ACC112 (cell line): ENCODE data around the gene IQSEC1.

Experiments used
- H2AFZ ChIP-seq: fragments of 200-600 bp; sonication (generic); one replicate; pipeline ENCODE4 v1.6.0; 2017; ENCODE audit warnings: antibody characterized with exemption, low read length; ENCODE audit not compliant: unreplicated experiment
- H3K27ac ChIP-seq: fragments of 200-600 bp; sonication (generic); 2 replicates; pipeline ENCODE4 v1.5.1; 2014; ENCODE audit warnings: low read depth, mild to moderate bottlenecking, antibody characterized with exemption, low read length, moderate library complexity
- H3K27me3 ChIP-seq: fragments of 200-600 bp; sonication (generic); 2 replicates; pipeline ENCODE4 v1.6.1; 2014; ENCODE audit warnings: mild to moderate bottlenecking, antibody characterized with exemption, low read length, moderate library complexity, mixed read lengths; ENCODE audit not compliant: insufficient read depth
- H3K36me3 ChIP-seq: fragments of 200-600 bp; sonication (generic); 2 replicates; pipeline ENCODE4 v1.6.1; 2016; ENCODE audit warnings: mild to moderate bottlenecking, antibody characterized with exemption, low read length, moderate library complexity, mixed read lengths; ENCODE audit not compliant: insufficient read depth
- H3K4me1 ChIP-seq: fragments of 200-600 bp; sonication (generic); one replicate; pipeline ENCODE4 v1.6.1; 2016; ENCODE audit warnings: low read length, mixed read lengths; ENCODE audit not compliant: insufficient read depth, unreplicated experiment, control insufficient read depth
- H3K4me3 ChIP-seq: fragments of 200-600 bp; sonication (generic); 2 replicates; pipeline ENCODE4 v1.5.1; 2014; ENCODE audit warnings: mild to moderate bottlenecking, low read depth, low read length
- H3K79me2 ChIP-seq: fragments of 200-600 bp; sonication (generic); one replicate; pipeline ENCODE4 v1.6.0; 2016; ENCODE audit warnings: low read length; ENCODE audit not compliant: control insufficient read depth, unreplicated experiment, insufficient read depth

IQSEC1 gene

DNA sequence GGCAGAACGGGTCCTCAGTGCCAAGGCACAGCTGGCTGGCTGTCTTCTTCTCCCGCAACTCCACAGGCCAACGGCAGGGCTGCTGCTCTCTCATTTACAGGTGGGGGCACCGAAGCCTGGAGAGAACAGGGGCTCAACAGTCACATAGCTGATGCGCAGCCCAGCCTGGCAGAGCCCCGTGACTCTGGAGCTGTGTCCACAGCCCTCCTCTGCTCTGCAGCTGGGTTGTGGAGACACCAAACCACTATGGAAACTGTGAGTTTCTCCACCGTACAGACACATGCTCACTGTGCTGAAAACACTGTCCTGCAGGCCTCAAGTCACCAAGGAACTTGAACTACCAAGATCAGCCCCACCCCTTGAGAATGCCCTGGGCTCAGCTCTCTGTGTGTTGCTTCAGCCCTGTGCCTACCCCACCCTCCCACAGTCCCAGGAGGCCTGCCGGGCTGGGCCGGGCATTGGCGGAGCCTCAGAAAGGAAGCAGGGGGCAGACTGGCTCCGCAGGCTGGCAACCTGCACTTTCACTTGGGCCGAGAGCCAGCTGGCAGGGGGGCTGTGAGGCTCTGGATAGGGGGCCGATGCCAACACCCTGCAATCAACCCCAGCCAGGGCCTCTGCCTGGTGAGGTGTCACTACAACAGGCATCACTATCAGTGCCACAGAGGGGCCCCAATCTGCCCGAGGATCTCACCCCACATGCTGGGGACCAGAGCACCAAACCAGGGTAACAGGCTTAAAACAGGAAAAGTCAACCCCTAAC is 118.2 kb downstream of the IQSEC1 start:
- Histone ChIP-seq H3K4me3 (no peak overlapping the region), H2AFZ (no peak overlapping the region), H3K79me2 (peaks cover 8% of the 10 kb centered on the region), H3K27ac (no peak overlapping the region), H3K27me3 (no peaks in the 10 kb centered on the region), H3K4me1 (peaks cover 14% of the 10 kb centered on the region), H3K36me3 (no peaks in the 10 kb centered on the region)

DNA sequence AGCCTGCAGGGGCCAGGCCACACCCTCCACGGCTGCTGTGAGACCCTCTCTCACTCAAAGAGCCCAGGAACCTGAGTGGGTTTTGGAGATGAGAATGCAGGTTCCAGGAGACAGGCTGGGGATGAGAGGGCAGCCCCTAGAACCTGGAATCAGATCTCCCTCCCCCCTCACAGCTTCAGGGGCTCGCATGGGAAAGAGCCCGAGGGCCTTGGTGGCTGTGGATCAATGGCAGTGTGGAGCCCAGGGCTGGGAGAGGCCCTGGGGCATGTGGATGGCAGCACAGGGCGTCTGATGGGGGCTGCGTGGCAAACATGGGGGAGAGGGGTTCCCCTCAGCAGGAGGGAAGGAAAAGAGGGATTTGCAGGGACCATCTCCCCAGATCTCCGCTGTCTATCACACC is 119.0 kb downstream of the IQSEC1 start:
- H3K4me1 ChIP-seq = peaks cover 17% of the 10 kb centered on the region
- H3K27ac ChIP-seq = no peak overlapping the region
- no peaks in the 10 kb centered on the region for H3K36me3 ChIP-seq
- H3K79me2 ChIP-seq = peaks cover 8% of the 10 kb centered on the region
- no peak overlapping the region for H2AFZ ChIP-seq
- H3K27me3 ChIP-seq = no peaks in the 10 kb centered on the region
- no peak overlapping the region for H3K4me3 ChIP-seq

DNA sequence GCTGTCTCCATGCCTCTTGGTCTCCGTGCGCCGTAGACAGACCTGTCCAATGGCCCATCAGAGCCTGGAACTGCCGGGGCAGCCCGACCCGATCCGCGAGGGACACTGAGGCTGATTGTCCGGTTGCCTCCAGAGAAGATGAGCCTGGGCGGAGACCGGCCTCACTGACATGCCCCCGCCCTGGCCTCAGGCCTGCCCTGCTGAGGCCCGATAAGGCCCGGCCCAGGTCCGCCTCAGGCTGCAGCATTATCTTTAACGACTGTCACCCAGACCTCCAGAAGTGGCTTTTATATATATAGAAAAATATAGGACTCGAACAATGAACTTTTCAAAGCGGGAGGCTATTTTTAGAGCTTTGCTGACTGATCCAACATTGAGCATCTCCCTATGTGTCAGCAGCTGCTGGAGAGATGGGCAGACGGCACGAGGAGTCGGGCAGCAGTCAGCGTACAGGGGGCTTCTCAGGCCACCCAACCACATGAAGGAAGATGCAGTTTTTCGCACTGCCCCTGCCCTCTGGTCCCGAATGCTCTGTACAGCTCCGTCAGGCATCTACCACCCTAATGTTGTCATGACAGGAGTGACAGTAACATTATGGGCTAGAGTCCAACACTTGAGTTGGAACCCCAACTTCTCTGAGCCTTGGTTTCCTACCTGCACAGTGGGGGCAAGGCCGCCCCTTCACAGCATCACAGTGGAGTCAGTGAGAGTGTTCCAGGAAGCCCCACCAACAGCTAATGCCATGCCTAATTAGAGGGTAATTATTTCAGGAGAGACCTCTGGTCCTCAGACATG is 119.8 kb downstream of the IQSEC1 start:
- peaks cover 8% of the 10 kb centered on the region for H3K79me2 ChIP-seq

DNA sequence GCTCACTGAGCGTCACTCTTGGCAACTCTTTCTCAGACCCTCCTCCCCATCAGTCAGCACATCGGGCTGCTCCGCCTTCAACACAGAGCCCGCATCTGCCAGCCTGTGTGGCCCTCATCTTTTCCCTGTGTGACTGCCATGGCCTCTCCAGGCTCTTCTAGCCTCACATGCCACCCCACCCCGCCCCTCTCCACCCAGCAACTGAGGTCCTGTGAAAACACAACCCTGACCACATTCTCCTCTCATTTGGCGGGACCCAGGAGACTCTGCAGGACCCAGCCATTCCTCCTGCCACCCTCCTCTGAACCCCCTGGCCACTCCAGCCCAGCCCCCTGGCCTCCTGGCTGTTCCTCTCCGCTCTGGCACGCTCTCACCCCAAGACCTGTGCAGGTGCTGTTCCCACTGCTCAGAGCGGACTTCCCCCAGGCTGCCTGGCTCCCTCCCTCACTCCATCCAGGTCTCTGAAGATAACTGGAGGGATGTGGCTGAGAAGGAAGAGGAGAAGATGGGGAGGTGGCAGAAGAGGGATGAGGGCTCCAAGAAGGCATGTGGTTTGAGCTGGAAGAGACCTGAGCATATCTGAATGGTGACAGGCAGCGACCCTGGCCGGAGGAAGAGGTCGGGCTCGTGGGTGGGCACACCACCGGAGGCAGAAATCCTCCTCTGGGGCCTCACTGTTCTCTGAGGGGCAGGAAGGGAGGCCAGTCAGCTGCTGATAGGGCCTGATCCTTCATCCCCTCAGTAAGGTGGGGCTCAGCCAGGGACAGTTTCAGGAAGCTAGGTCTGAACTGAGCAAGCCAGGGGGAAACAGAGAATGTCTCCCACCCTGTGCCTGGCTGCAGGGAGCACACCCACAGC is 120.7 kb downstream of the IQSEC1 start:
- Histone ChIP-seq H2AFZ (no peak overlapping the region), H3K79me2 (peaks cover 8% of the 10 kb centered on the region), H3K4me1 (peaks cover 33% of the 10 kb centered on the region), H3K36me3 (no peaks in the 10 kb centered on the region), H3K27ac (no peak overlapping the region), H3K4me3 (no peak overlapping the region), H3K27me3 (no peaks in the 10 kb centered on the region)

More for the DNA sequence above, 119.8 kb downstream of the IQSEC1 start:
- Histone ChIP-seq H3K4me1 (peaks cover 24% of the 10 kb centered on the region), H3K27me3 (no peaks in the 10 kb centered on the region), H3K27ac (no peak overlapping the region), H3K4me3 (no peak overlapping the region), H3K36me3 (no peaks in the 10 kb centered on the region), H2AFZ (no peak overlapping the region)

DNA sequence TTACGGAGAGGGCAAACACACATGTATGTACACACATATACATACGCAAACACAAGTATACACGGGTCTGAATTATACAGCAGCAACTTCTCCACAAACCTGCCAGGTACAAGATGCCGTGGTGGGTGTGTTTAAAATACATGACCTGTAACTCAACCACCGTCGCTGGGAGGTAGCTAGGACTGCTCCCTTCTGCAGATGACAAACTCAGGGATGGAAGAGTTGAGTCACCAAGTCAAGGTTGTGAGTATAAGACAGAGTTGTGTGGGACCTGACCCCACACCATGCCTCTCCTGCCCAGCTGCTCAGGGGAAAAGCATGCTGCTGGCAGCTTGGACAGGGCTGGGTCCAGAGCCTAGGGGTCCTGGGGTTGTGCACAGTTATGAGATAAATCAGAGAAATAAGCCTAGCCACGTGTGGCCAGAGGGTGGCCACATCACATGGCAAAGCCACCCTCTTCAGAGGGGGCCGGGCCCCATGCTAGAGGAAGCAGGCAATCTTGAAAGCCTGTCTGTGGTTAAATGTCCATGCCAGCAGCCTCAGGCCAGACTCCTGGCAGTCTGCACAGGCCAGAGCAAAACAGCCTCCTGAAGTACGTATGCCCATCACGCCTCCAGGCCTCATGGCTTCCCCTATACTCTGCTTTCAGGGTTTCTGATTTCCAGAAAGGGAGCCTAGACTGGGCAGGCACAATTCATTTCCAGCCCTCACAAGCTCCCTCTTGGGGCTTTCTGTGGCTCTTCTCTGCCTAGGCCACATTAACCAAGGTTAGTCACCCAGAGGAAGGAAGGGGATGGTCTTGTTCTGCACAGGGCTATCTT is 124.1 kb downstream of the IQSEC1 start:
- no peaks in the 10 kb centered on the region for H3K79me2 ChIP-seq
- H3K4me1 ChIP-seq = peaks cover 20% of the 10 kb centered on the region
- H2AFZ ChIP-seq = no peak overlapping the region
- no peaks in the 10 kb centered on the region for H3K36me3 ChIP-seq
- H3K27me3 ChIP-seq = no peaks in the 10 kb centered on the region
- H3K27ac ChIP-seq = no peak overlapping the region
- H3K4me3 ChIP-seq = no peak overlapping the region

DNA sequence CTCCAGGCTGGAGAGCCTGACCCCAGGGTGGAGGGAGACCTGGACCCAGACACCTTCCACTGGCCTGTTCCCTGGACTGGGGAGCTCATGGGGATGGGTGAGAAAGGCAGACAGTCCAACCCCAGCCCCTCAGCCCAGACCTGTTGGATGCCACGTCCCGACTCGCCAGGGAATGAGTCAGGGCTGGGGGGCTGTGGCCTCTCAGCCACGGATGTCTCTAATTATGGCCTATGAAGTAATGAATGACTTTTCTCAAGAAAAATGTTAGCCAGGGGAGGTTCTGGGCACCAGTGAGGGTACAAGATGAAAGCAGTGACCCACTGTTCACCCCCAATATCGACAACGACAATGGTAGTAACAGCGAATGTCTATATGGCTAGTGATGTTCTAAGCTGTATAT is 124.9 kb downstream of the IQSEC1 start:
- no peak overlapping the region for H3K27ac ChIP-seq
- peaks cover 20% of the 10 kb centered on the region for H3K4me1 ChIP-seq
- H3K79me2 ChIP-seq = no peaks in the 10 kb centered on the region

DNA sequence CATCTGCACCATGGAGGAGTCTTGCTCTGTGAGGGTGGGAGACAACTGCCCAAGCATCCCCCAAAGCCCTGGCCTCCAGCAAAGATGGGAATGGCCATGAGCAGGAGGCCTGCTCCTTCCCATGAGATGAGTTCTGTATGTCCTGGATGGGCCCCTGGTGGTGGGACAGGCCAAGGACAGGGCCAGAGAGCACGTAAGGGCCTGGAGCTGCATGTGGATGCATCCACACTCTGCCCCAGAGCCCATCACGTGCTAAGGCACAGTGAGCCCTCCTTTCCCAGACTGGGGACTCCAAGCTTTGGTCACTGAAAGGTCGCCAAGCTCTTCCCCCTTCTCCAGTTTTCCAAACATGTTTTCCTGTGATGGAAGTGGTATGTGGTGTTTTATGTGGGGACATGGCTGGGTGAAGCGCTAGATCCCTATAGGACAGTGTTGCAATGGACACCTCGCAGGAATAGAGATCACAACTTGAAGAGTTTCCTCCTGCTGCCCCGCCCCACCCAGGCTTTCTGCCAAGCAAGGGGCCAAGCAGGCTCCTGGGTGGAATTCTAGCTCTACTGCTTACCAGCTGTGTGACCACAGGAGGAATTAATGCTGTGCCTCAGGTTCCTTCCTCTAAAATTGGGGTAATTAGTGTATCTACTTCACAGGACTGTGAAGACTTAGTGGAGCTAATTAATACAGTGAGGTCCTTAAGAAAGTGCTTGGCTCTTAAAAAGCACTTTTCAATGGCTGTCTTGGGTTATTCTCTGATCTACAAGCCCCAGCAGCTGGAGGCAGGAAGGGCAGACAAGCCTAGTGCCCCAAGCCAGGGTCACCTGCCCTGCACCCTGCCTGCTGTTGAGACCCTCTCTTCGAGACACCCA is 125.5 kb downstream of the IQSEC1 start:
- Histone ChIP-seq H2AFZ (no peak overlapping the region), H3K4me1 (peaks cover 20% of the 10 kb centered on the region), H3K4me3 (no peak overlapping the region), H3K36me3 (no peaks in the 10 kb centered on the region), H3K27me3 (no peaks in the 10 kb centered on the region), H3K27ac (no peak overlapping the region), H3K79me2 (peaks cover under 1% of the 10 kb centered on the region)

More for the DNA sequence above, 124.9 kb downstream of the IQSEC1 start:
- Histone ChIP-seq H3K36me3 (no peaks in the 10 kb centered on the region), H3K4me3 (no peak overlapping the region), H2AFZ (no peak overlapping the region), H3K27me3 (no peaks in the 10 kb centered on the region)

DNA sequence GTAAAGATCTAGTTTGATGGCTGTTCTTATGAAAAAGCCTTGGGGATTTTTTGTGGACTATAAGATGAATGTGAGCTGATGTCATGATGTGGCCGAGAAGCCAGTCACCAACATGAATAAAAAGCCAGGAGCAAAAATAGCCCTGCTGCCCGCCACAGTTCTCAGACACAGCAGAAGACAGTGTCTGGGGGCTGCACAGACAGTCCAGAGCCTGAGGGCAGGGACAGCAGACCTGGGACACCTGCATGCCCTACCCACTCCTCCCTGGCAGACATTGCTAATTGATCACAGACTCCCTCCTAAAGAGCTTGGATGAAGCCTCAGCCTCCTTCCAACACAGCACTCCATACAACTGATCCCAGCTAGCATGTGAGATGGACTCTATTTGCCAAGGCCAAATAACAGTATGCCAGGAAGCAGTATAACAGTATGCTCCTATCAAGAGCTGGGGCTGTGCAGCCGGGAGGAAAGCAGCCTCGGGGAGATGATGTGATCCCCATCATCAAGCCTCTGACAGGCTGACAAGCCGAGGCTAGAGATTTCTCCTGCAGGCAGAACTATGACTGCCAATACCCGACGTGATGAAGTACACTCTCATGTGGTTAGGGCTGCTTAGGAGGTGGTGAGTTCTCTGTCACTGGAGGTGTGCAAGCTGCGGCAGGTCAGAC is 126.4 kb downstream of the IQSEC1 start:
- Histone ChIP-seq H2AFZ (no peak overlapping the region), H3K27ac (no peak overlapping the region), H3K4me1 (peaks cover 20% of the 10 kb centered on the region), H3K27me3 (no peaks in the 10 kb centered on the region), H3K4me3 (no peak overlapping the region), H3K36me3 (no peaks in the 10 kb centered on the region), H3K79me2 (peaks cover 3% of the 10 kb centered on the region)

DNA sequence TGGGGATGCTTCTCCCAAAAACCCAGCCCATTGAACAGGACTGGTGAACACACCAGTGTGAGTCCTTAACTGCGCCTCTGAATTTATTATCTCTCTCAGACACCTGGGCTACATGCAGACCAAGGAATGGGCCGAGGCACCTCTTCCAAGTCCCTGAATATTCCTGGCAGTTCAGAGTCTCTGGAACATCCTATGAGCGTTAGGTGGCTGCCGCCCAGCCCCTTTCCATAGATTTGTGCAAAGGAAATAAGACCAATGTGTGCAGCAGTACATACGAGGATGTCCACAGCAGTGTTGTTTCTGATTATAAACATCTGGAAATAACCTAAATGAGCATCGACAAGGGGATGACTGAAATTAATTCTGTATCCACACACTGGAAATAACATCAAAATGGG is 127.0 kb downstream of the IQSEC1 start:
- H3K36me3 ChIP-seq = no peaks in the 10 kb centered on the region
- H3K4me3 ChIP-seq = no peak overlapping the region
- H3K4me1 ChIP-seq = peaks cover 20% of the 10 kb centered on the region
- H3K79me2 ChIP-seq = peaks cover 3% of the 10 kb centered on the region
- no peak overlapping the region for H3K27ac ChIP-seq
- H3K27me3 ChIP-seq = no peaks in the 10 kb centered on the region
- H2AFZ ChIP-seq = no peak overlapping the region
